OCI-LY7 (cell line): ENCODE measurements around the gene FBXW8.

ENCODE experiments used
- EZH2phosphoT487 ChIP-seq: fragments of 200-600 bp; sonication (generic); IDR thresholded peaks from 2 replicates; pipeline ENCODE4 v1.6.1; 2018; ENCODE audit warnings: low read depth, borderline replicate concordance, mild to moderate bottlenecking, mixed run types, antibody characterized with exemption, low read length, moderate library complexity, mixed read lengths
- TF ChIP-seq, protein P1 (sequence below): fragments of 200-600 bp; sonication (generic); conservative IDR thresholded peaks from 2 replicates; pipeline ENCODE4 v1.5.1; 2014; ENCODE audit warnings: mild to moderate bottlenecking, antibody characterized with exemption, low read length, moderate library complexity, mixed read lengths

DNA sequence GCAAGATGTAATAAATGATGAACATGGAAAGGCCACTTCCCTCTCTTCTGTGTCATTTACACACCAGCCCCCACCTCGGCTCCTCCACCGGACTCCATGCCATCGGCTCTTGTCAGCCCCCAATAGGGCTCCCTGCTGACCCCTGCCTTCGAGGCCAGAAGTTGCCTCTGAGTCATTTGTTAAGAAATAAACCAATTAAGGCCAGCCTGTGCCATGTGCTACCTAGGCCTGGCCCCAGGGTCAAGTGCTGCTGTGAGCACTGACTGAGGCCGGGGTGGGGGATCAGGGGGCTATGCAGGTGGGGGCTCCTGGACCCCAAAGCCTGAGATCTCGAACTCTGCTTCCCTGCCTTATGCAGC, 135.2 kb downstream of the FBXW8 start:
- TF ChIP-seq EZH2phosphoT487 = no peak
- TF ChIP-seq, protein P1, sequence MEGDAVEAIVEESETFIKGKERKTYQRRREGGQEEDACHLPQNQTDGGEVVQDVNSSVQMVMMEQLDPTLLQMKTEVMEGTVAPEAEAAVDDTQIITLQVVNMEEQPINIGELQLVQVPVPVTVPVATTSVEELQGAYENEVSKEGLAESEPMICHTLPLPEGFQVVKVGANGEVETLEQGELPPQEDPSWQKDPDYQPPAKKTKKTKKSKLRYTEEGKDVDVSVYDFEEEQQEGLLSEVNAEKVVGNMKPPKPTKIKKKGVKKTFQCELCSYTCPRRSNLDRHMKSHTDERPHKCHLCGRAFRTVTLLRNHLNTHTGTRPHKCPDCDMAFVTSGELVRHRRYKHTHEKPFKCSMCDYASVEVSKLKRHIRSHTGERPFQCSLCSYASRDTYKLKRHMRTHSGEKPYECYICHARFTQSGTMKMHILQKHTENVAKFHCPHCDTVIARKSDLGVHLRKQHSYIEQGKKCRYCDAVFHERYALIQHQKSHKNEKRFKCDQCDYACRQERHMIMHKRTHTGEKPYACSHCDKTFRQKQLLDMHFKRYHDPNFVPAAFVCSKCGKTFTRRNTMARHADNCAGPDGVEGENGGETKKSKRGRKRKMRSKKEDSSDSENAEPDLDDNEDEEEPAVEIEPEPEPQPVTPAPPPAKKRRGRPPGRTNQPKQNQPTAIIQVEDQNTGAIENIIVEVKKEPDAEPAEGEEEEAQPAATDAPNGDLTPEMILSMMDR = 0 out of 2 replicates have a peak, but pooled peaks have one; percentile 30
